Thyroid gland (tissue), 4 donors: ENCODE measurements around the gene ADARB1. TPM values are rescaled to one million over a fixed set of nuclear protein-coding genes. Genes with fewer than 3 reads are reported as not detected.

Experiments
- DNase-seq, 2 donors: peaks; one replicate each; pipeline ENCODE4 v3.0.0-alpha.2; 2019
- H3K27ac ChIP-seq, 3 donors: fragments of 200-600 bp; sonication (generic); 1 replicate in 2 of 3; 2 replicates in 1 of 3; pipeline ENCODE4 v1.5.1; 2016 to 2019; ENCODE audit warnings: mild to moderate bottlenecking in 1 of 3, moderate library complexity in 1 of 3
- H3K27me3 ChIP-seq: fragments of 200-600 bp; sonication (generic); one replicate; pipeline ENCODE4 v1.5.1; 2019
- H3K36me3 ChIP-seq, 2 donors: fragments of 200-600 bp; sonication (generic); one replicate each; pipeline ENCODE4 v1.5.1; 2016 to 2019
- H3K4me1 ChIP-seq, 2 donors: fragments of 200-600 bp; sonication (generic); one replicate each; pipeline ENCODE4 v1.5.1; 2017 to 2019
- H3K4me3 ChIP-seq, 3 donors: fragments of 200-600 bp; sonication (generic); replicated peaks in 1 of 3; 1 replicate in 2 of 3; 2 replicates in 1 of 3; pipeline ENCODE4 v1.5.1; 2016; ENCODE audit warnings: mild to moderate bottlenecking in 1 of 3
- H3K9me3 ChIP-seq: fragments of 200-600 bp; sonication (generic); one replicate; pipeline ENCODE4 v1.5.1; 2017
- CTCF ChIP-seq, 6 experiments: fragments of 200-600 bp in 3 of 6; fragments of 450-650 bp in 3 of 6; sonication (generic) in 3 of 6; IDR thresholded peaks; one replicate each; pipeline ENCODE4 v1.5.1; 2016 to 2019; ENCODE audit warnings: antibody characterized with exemption in 6 of 6, mild to moderate bottlenecking in 2 of 6, inconsistent platforms in 1 of 6, moderate library complexity in 1 of 6
- POLR2A ChIP-seq, 2 donors: fragments of 450-650 bp; IDR thresholded peaks; one replicate each; pipeline ENCODE4 v1.6.1; 2017; ENCODE audit warnings: antibody characterized with exemption in 2 of 2, mild to moderate bottlenecking in 2 of 2, moderate library complexity in 1 of 2
- WGBS, 2 donors: methylation state at CpG; one replicate each; pipeline ENCODE4 v1.1.5; 2017; 5-methylcytosine and 5-hydroxymethylcytosine counted together
- intact Hi-C: fragments of 100-400 bp; cut with DNase I; formaldehyde crosslinking; loops from one replicate; pipeline ENCODE4 v1.15.1; 2023
- total RNA-seq, 4 donors: library from RNA; depleted of rRNA; stranded (reverse); fragments of >200 nt; gene quantifications; one replicate each; pipeline ENCODE4 v1.2.3, GENCODE V29; 2016

ADARB1 gene
- total RNA-seq, 4 donors from 2014 or later = 5.0 to 20.2 (median 10.1) TPM

GRCh38 chr21:45045481-45045880 is 28.9 kb upstream of the ADARB1 start:
- H3K36me3 ChIP-seq = no peaks in the 10 kb centered on the region
- WGBS, 2 donors = 72 to 76% methylated on average over 5 of the region's 5 CpGs
- no peaks in the 10 kb centered on the region for H3K9me3 ChIP-seq
- no peak overlapping the region for H3K4me3 ChIP-seq
- no peak overlapping the region for H3K27ac ChIP-seq
- no peaks in the 10 kb centered on the region for H3K27me3 ChIP-seq
- H3K4me1 ChIP-seq = peaks cover 0 to 16% of the 10 kb centered on the region in 2 donors
- no peak for DNase-seq
- intact Hi-C loops = no loop called here
- no peak for TF ChIP-seq CTCF (IDR thresholded peaks at IDR 0.05)
- no peak for TF ChIP-seq POLR2A (IDR thresholded peaks at IDR 0.05)

- no peaks in the 10 kb centered on the region for H3K9me3 ChIP-seq
- intact Hi-C loops = no loop called here
- DNase-seq = no peak
- H3K36me3 ChIP-seq = no peaks in the 10 kb centered on the region
- H3K4me1 ChIP-seq = peaks cover 0 to 10% of the 10 kb centered on the region in 2 donors
- H3K27me3 ChIP-seq = no peaks in the 10 kb centered on the region
- H3K27ac ChIP-seq = no peak overlapping the region
- H3K4me3 ChIP-seq = no peak overlapping the region
- WGBS, 2 donors = 84 to 90% methylated on average over 1 of the region's 1 CpG
- TF ChIP-seq POLR2A (IDR thresholded peaks at IDR 0.05) (no peak), CTCF (IDR thresholded peaks at IDR 0.05) (no peak)
Measured at GRCh38 chr21:45047257-45047656, 27.1 kb upstream of the ADARB1 start.

GRCh38 chr21:45048026-45048698 is 26.2 kb upstream of the ADARB1 start:
- Histone ChIP-seq H3K36me3 (no peaks in the 10 kb centered on the region), H3K4me1 (peaks cover 0 to 10% of the 10 kb centered on the region in 2 donors), H3K27ac (no peak overlapping the region), H3K27me3 (no peaks in the 10 kb centered on the region), H3K9me3 (no peaks in the 10 kb centered on the region), H3K4me3 (no peak overlapping the region)
- no peak for DNase-seq
- TF ChIP-seq POLR2A (IDR thresholded peaks at IDR 0.05) (no peak), CTCF (IDR thresholded peaks at IDR 0.05) (no peak)
- WGBS, 2 donors = 88 to 91% methylated on average over 11 of the region's 11 CpGs
- intact Hi-C loops = no loop called here

GRCh38 chr21:45048968-45049367 is 25.4 kb upstream of the ADARB1 start:
- no peak for DNase-seq
- TF ChIP-seq POLR2A (IDR thresholded peaks at IDR 0.05) (no peak), CTCF (IDR thresholded peaks at IDR 0.05) (no peak)
- H3K27me3 ChIP-seq = no peaks in the 10 kb centered on the region
- no peaks in the 10 kb centered on the region for H3K9me3 ChIP-seq
- intact Hi-C loops = no loop called here
- H3K4me3 ChIP-seq = no peak overlapping the region
- H3K27ac ChIP-seq = no peak overlapping the region
- 73 to 84% methylated on average over 7 of the region's 7 CpGs for WGBS, 2 donors
- H3K4me1 ChIP-seq = peaks cover 0 to 10% of the 10 kb centered on the region in 2 donors
- no peaks in the 10 kb centered on the region for H3K36me3 ChIP-seq

- no peak overlapping the region for H3K27ac ChIP-seq
- WGBS, 2 donors = 38 to 41% methylated on average over 12 of the region's 12 CpGs
- H3K27me3 ChIP-seq = no peaks in the 10 kb centered on the region
- H3K9me3 ChIP-seq = no peaks in the 10 kb centered on the region
- peaks cover 0 to 10% of the 10 kb centered on the region in 2 donors for H3K4me1 ChIP-seq
- DNase-seq = peak; percentile 69 to 74
- H3K4me3 ChIP-seq = no peak overlapping the region
- intact Hi-C loops = no loop called here
- TF ChIP-seq POLR2A (IDR thresholded peaks at IDR 0.05) (no peak), CTCF (IDR thresholded peaks at IDR 0.05) (no peak)
- no peaks in the 10 kb centered on the region for H3K36me3 ChIP-seq
Measured at GRCh38 chr21:45049714-45050344, 24.6 kb upstream of the ADARB1 start.
